T-helper 1 cell (primary cell): Measurements from ENCODE around the gene CYB561.
"Not testable (repeated sequence)": the region's sequence is repeated elsewhere in the genome, so short reads cannot be mapped to it uniquely, and the experiment has no call there.

ENCODE experiments used
- DNase-seq, 5 donors: peaks; one replicate each; pipeline ENCODE4 v3.0.0-alpha.2; 2012 to 2020

CYB561 gene

GRCh38 chr17:63478814-63479494 lies 32.8 kb upstream of the CYB561 start:
- DNase-seq = peak; percentile 53 to 77 (median 69)

DNA sequence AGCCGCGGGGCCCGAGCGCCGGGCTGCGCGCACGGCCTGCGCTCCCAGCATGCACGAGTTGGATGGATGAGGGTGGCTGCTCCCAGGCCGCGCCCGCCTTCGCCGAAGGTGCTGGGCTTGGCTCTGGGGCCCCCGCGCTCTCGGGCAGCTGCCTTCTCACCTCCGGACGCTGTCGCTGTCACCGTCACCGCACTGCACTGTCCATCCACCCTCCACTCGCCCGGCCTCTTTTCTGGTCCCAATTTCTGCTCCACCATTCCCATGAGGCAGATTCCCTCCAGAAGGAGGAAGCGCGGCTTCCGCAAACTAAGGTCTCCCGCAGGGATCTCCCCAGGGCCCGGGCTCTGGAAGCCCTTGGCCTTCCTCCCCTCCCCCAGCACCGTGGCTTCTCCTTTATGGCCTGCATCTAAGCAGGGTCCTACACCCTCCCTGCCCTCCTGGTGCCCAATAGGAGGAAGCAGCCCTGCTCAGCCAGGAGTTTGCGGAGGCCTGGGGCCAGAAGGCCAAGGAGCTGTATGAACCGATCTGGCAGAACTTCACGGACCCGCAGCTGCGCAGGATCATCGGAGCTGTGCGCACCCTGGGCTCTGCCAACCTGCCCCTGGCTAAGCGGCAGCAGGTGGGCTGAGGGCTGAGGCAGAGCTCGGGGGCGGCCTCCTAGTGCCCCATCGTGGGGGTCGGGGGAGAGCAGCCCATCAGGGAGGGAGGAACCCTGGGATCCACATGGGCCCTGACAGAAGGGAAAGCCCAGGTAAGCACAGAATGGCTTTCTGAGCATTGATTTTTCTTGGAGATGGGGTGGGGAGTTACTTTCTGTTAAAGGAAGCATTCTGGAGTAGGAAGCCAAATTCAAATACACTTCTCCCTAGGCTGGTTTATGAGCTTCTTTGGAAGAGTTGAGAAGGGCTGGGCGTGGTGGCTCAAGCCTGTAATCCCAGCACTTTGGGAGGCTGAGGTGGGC lies 31.7 kb upstream of the CYB561 start:
- no peak for DNase-seq

GRCh38 chr17:63476854-63477479 lies 30.9 kb upstream of the CYB561 start, which contains the start of gene ACE:
Gene ACE (plus strand): TSS chr17:63477061. CDS start chr17:63477095, 34 bp downstream.
- peak in 2 of 5 donors; percentile 36 to 40 for DNase-seq

DNA sequence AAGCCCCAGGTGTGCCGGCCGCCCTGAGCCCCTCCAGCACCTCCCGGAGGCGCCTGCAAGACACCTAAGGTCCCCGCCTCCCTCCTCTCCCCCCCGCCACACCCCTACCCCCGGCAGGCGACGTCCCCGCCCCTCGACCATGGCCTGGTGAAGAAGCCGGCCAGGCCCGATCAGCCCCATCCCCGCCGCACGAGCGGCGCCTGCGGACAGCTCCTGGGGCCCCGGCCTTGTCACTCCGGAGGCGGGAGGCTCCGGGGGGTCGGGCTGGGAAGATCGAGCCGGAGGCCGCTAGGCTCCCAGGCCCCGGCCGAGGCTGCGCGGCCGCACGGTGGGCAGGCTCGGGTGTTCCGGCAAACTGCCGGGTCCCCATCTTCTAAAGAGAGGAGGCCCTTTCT lies 30.4 kb upstream of the CYB561 start:
- DNase-seq = peak in 1 of 5 donors; percentile 15

DNA sequence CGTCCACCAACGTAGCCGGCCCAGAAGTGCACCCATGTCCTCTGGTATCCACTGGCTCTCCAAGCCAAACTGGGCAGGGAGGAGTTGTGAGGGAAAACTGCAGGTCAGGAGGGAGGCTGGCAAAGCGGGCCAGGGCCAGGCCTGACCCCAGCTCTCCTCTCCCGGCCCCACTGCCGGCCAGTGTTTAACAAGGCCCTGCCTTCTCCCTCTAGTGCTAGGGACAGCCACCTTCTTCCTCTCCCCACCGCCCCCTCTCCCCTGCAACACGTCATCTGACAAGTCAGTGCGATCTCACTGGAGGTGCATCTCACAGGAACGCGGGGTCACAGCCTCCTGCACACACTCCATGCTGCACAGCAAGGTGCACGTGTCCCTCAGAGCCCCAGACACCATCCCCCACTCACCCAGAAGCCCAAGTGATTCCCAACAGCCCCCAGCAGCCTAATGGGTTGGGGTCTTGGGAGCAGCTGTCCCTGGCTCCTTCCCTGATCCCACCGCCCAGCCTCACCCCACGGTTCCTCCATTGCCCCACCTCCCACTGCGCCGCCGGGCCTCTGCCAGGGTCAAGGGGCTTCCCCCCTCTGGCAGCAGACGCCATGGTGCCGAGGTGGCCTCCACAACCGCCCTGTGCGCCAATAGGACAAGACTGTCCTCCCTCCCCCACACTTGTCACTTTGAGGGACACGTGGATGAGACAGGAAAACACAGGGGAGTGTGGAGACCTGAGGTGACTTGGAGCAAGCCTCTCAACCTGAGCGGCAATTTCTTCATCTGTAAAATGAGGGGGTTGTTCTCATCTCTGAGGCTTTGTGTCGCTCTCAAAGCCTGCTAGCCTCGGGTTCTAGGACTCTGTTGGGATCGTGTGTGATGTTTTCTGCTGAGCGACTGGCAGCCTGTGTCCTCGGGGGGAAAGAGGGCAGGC lies 29.6 kb upstream of the CYB561 start:
- no peak for DNase-seq

GRCh38 chr17:63474586-63475460 lies 28.7 kb upstream of the CYB561 start:
- no peak for DNase-seq

DNA sequence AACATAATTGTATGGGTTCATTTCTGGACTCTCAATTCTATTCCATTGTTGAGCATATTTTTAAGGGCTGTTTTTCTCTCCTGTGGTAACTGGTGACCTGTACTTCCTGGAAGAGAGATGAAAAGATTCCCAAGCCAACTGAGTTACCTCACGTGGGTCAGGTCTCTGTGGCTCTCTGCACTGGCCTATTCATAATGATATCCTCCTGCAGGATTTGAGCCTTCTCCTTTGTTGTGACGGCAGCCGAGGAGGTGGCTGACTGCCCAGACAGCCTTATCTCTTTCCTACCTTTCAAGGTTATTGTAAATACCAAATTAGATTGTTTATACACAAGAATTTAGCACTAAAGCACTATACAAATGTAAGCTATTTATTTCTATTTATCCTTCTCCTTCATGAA lies 28.1 kb upstream of the CYB561 start:
- DNase-seq = no peak

DNA sequence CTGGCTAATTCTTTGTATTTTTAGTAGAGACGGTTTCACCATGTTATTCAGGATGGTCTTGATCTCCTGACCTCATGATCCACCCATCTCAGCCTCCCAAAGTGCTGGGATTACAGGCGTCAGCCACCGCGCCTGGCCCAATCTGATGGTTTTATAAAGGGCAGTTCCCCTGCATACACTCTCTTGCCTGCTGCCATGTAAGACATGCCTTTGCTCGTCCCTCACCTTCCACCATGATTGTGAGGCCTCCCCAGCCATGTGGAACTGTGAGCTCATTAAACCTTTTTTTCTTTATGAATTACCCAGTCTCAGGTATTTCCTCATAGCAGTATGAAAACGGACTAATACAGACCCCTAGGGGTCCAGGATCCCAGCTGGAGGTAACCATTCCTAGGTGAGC lies 22.0 kb upstream of the CYB561 start:
- not testable (repeated sequence) for DNase-seq

DNA sequence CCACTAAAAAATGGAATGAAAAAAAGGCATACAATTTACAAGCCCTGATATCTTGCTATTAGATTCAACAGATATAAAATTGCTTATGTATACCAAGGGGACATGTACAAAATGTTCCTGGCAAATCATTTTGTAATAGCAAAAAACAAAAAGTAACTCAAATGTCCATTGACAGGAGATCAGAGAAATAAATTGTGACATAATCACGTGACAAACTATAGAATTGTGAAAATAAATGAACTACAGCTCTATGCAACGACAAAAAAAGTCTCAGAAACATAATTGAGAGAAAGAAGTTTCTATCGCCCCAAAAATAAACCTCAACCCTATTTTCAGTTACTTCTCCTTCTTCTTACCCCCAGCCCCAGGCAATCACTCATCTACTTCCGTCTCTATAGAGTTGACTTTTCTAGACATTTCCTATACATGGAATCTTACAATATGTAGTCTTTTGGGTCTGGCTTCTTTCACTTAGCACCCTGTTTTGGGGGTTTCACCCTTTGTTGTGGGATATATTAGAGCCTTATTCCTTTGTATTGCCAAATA lies 18.7 kb upstream of the CYB561 start:
- no peak for DNase-seq

DNA sequence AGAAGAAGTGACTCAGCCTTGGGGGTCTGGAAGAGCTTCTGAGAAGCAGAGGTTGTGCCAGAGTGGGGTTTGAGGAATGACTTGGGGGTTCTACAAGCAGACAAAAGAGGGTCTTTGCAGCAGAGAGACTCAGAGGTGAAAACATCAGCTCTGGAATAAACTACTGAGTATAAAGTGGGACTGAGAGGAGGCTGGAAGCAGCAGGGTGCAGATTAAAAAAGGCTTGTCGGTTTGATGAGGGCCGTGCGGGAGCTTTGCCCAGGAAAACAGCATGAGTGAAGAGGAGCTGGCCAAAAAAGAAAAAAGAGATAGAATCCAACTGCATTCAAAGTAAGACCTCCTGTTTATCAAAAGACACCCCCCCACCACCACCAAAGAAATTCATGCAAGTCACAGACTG lies 17.7 kb upstream of the CYB561 start:
- DNase-seq = no peak

GRCh38 chr17:63460018-63460417 lies 13.9 kb upstream of the CYB561 start:
- DNase-seq = no peak

DNA sequence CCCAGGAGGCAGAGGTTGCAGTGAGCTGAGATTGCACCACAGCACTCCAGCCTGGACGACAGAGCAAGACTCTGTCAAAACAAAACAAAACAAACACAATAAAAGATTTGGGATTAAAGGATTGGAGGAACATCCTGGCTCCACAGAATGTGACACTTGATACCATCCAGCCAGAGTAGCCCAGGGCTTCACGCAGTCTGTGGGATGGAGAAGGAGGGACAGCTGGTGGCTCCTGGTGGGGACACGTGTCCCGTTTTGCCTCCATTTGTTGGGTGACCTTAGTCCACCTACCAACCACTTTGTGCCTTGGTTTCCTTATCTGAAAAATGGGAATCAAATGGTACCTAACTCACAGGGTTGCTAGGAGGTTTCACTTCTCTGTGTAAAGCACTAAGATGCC lies 12.4 kb upstream of the CYB561 start:
- DNase-seq = no peak

- DNase-seq = no peak
These were observed 9.3 kb upstream of the CYB561 start for GRCh38 chr17:63455417-63455816.

GRCh38 chr17:63454915-63455314 lies 8.8 kb upstream of the CYB561 start:
- no peak for DNase-seq

DNA sequence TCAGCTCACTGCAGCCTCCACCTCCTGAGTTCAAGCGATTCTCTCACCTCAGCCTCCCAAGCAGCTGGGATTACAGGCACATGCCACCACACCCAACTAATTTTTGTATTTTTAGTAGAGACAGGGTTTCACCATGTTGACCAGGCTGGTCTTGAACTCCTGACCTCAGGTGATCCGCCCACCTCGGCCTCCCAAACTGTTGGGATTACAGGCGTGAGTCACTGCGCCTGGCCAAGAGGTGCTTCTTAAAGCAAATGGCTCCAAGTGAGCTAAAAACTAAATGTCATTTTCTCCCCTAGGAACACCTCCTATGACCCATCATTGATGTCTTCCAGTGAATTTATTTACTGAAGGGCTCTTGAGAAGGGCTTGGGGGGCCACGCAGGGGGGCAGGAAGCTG lies 8.3 kb upstream of the CYB561 start:
- DNase-seq = not testable (repeated sequence)

- DNase-seq = no peak
These were observed 7.0 kb upstream of the CYB561 start for GRCh38 chr17:63452962-63453551.

GRCh38 chr17:63452046-63452961 lies 6.2 kb upstream of the CYB561 start:
- DNase-seq = no peak

- no peak for DNase-seq
These were observed 5.0 kb upstream of the CYB561 start for GRCh38 chr17:63451150-63451549.

DNA sequence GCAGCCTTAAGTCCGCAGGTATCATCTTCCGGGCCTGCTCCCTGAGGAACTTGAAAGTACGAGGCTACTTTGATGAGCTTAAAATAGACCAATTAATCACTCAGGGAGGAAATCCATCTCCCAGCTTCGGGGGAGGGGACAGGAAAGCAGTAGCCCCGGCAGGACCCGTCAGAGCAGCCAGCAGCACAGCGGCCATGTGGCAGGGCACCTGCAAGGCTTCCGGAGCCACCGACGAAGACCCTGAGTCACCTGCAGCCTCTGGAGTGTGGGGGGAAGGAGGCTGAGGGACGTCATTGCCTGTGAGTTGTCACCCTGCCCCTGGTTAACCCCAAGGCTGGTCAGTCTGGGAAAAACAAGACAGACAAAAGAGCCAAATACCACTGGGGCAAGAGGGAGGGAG lies 4.4 kb upstream of the CYB561 start:
- no peak for DNase-seq
